Endothelial cell of umbilical vein (primary cell): ENCODE results near the gene NLGN1. TPM values are rescaled to one million over a fixed set of nuclear protein-coding genes. Genes with fewer than 3 reads are reported as not detected.

Source experiments
- BruUV-seq: library from RNA; stranded (reverse); fragments of 400-500 nt; replicated peaks from 2 replicates; lab custom pipeline; 2021; lab: Mats Ljungman, UMichigan
- CTCF ChIA-PET: fragments of 300-600, 350-600 bp; sonication (Branson Sonifier 250); formaldehyde crosslinking; loops from one replicate; lab custom pipeline; 2021; ENCODE audit warnings: antibody characterized with exemption, inconsistent platforms; lab: Charles Lee
- POLR2A ChIA-PET: fragments of 300-600, 350-600 bp; sonication (Branson Sonifier 250); formaldehyde crosslinking; loops from one replicate; lab custom pipeline; 2021; ENCODE audit warnings: antibody characterized with exemption, inconsistent platforms; lab: Charles Lee
- DNase-seq: peaks from one replicate; pipeline ENCODE4 v3.0.0-alpha.2; 2011; ENCODE audit warnings: low read depth, low spot score
- FAIRE-seq: peaks from 2 replicates; lab custom pipeline; 2011; peaks lifted over from hg19 to GRCh38; lab: Jason Lieb, UNC
- H2AFZ ChIP-seq: 2 replicates; pipeline ENCODE4 v1.6.0; 2012; ENCODE audit warnings: low read depth, low read length, control low read depth, inconsistent platforms
- H3K27ac ChIP-seq: 2 replicates; pipeline ENCODE4 v1.5.1; 2011; ENCODE audit warnings: low read depth, mild to moderate bottlenecking, control low read depth, low read length, moderate library complexity; ENCODE audit not compliant: insufficient read depth
- H3K27me3 ChIP-seq, 2 experiments: 2 replicates each; pipeline versions ENCODE4 v1.6.0 to v1.6.1; 2011; ENCODE audit warnings: low read length in 2 of 2, mixed read lengths in 1 of 2; ENCODE audit not compliant: control insufficient read depth in 2 of 2, insufficient read depth in 2 of 2
- H3K36me3 ChIP-seq, 2 experiments: 2 replicates in 1 of 2; 3 replicates in 1 of 2; pipeline ENCODE4 v1.5.1; 2011; ENCODE audit warnings: low read length in 2 of 2, mild to moderate bottlenecking in 1 of 2, moderate library complexity in 1 of 2; ENCODE audit not compliant: control insufficient read depth in 2 of 2, insufficient read depth in 2 of 2; ENCODE audit errors: extremely low read depth in 1 of 2
- H3K4me1 ChIP-seq: 3 replicates; pipeline ENCODE4 v1.5.1; 2011; ENCODE audit warnings: mild to moderate bottlenecking, low read length; ENCODE audit not compliant: control insufficient read depth, insufficient read depth; ENCODE audit errors: extremely low read depth
- H3K4me2 ChIP-seq: 2 replicates; pipeline ENCODE4 v1.6.1; 2011; ENCODE audit warnings: low read length, control low read depth, mixed read lengths; ENCODE audit not compliant: insufficient read depth
- H3K4me3 ChIP-seq, 3 experiments: fragments of 200-600 bp in 1 of 3; sonication (generic), shearing (Covaris generic) in 1 of 3; replicated peaks in 1 of 3; 2 replicates each; pipeline ENCODE4 v1.5.1; 2011 to 2016; ENCODE audit warnings: control low read depth in 3 of 3, low read length in 3 of 3, mild to moderate bottlenecking in 2 of 3, inconsistent platforms in 1 of 3, low read depth in 1 of 3, moderate library complexity in 1 of 3; ENCODE audit not compliant: insufficient read depth in 1 of 3
- H3K79me2 ChIP-seq: 2 replicates; pipeline ENCODE4 v1.6.0; 2012; ENCODE audit warnings: low read length, inconsistent platforms; ENCODE audit not compliant: control insufficient read depth, insufficient read depth
- H3K9ac ChIP-seq: replicated peaks from 2 replicates; pipeline ENCODE3; 2011; ENCODE audit warnings: low read length, control low read depth; ENCODE audit not compliant: insufficient read depth; ENCODE audit errors: extremely low read depth
- H3K9me1 ChIP-seq: replicated peaks from 3 replicates; pipeline ENCODE4 v1.6.0; 2011; ENCODE audit warnings: mild to moderate bottlenecking, low read length; ENCODE audit not compliant: control insufficient read depth, insufficient read depth; ENCODE audit errors: extremely low read depth
- H3K9me3 ChIP-seq: replicated peaks from 2 replicates; pipeline ENCODE4 v1.5.1; 2012; ENCODE audit warnings: low read length, inconsistent platforms; ENCODE audit not compliant: control insufficient read depth, insufficient read depth
- H4K20me1 ChIP-seq: replicated peaks from 2 replicates; pipeline ENCODE3; 2011; ENCODE audit warnings: mild to moderate bottlenecking, low read length; ENCODE audit not compliant: control insufficient read depth, insufficient read depth; ENCODE audit errors: extremely low read depth
- CTCF ChIP-seq, 2 donors: IDR thresholded peaks; 1 replicate in 1 of 2; 2 replicates in 1 of 2; pipeline ENCODE4 v1.5.1; 2011; ENCODE audit warnings: low read length in 2 of 2, mild to moderate bottlenecking in 2 of 2, moderate library complexity in 2 of 2, control low read depth in 1 of 2, inconsistent platforms in 1 of 2, low read depth in 1 of 2; ENCODE audit not compliant: insufficient read depth in 1 of 2; ENCODE audit errors: extremely low read depth in 1 of 2
- EZH2 ChIP-seq: IDR thresholded peaks from 2 replicates; pipeline ENCODE4 v1.6.1; 2012; ENCODE audit warnings: borderline replicate concordance, low read depth, mild to moderate bottlenecking, moderate library complexity, low read length, inconsistent platforms; ENCODE audit not compliant: severe bottlenecking
- FOS ChIP-seq: IDR thresholded peaks from 2 replicates; pipeline ENCODE4 v1.6.1; 2011; ENCODE audit warnings: mild to moderate bottlenecking, low read length, moderate library complexity, borderline replicate concordance; ENCODE audit not compliant: insufficient read depth
- GATA2 ChIP-seq: IDR thresholded peaks from 2 replicates; pipeline ENCODE4 v1.7.0; 2011; ENCODE audit warnings: low read depth, mild to moderate bottlenecking, moderate library complexity, mixed read lengths, low read length; ENCODE audit not compliant: insufficient read length, insufficient read depth
- JUN ChIP-seq: IDR thresholded peaks from 2 replicates; pipeline ENCODE4 v1.6.1; 2011; ENCODE audit warnings: borderline replicate concordance, low read depth; ENCODE audit not compliant: insufficient read length, insufficient read depth
- MAX ChIP-seq: IDR thresholded peaks from 2 replicates; pipeline ENCODE4 v1.6.1; 2011; ENCODE audit not compliant: insufficient read depth, insufficient read length
- MYC ChIP-seq: IDR thresholded peaks from one replicate; pipeline ENCODE4 v1.6.1; 2011; ENCODE audit warnings: mild to moderate bottlenecking, low read depth, low read length
- POLR2A ChIP-seq: IDR thresholded peaks from 2 replicates; pipeline ENCODE4 v1.6.1; 2012; ENCODE audit warnings: low read depth, mild to moderate bottlenecking, control low read depth, low read length
- POLR2AphosphoS5 ChIP-seq: IDR thresholded peaks from 2 replicates; pipeline ENCODE4 v1.6.1; 2012; ENCODE audit warnings: low read depth, mild to moderate bottlenecking, control low read depth, low read length, moderate library complexity; ENCODE audit not compliant: insufficient read depth
- dilution Hi-C: fragments of 300-500 bp; cut with MboI; formaldehyde crosslinking; loops from one replicate; pipeline ENCODE4 v1.15.0; 2019; ENCODE audit warnings: low sequenced_read_pairs; ENCODE audit not compliant: extremely low pct_ligation_motif_present
- intact Hi-C: fragments of 100-400 bp; cut with micrococcal nuclease; formaldehyde crosslinking; loops from one replicate; pipeline ENCODE4 v1.10.0; 2022
- polyA plus RNA-seq, 4 experiments: library from polyadenylated mRNA; depleted of rRNA in 3 of 4; stranded (reverse) in 3 of 4; unstranded in 1 of 4; fragments of >200 nt; gene quantifications; 2 replicates each; pipeline versions ENCODE4 v1.2.1 to v1.2.3, GENCODE V29; 2011 to 2012; ENCODE audit warnings: missing spikeins in 1 of 4
- total RNA-seq: library from RNA; stranded (reverse); gene quantifications from 2 replicates; pipeline ENCODE4 v1.2.3, GENCODE V29; 2021

The NLGN1 gene
- total and polyA plus RNA-seq, 2 donors (not counting 3 experiments of a cell fraction or from before 2014, with no cell fraction given), result 7.9 to 16.3 TPM

GRCh38 chr3:173599673-173600072 lies 202.1 kb downstream of the NLGN1 start:
- Histone ChIP-seq H3K9ac (no peak overlapping the region), H3K4me3 (no peak overlapping the region), H3K36me3 (no peaks in the 10 kb centered on the region), H3K9me1 (no peaks in the 10 kb centered on the region), H3K4me2 (no peak overlapping the region), H4K20me1 (no peaks in the 10 kb centered on the region), H3K9me3 (no peaks in the 10 kb centered on the region), H3K27me3 (no peaks in the 10 kb centered on the region), H3K79me2 (peaks cover 2% of the 10 kb centered on the region), H3K4me1 (no peaks in the 10 kb centered on the region), H2AFZ (no peak overlapping the region), H3K27ac (no peak overlapping the region)
- intact Hi-C loops (no loop called here), dilution Hi-C loops (no loop called here)
- TF ChIP-seq FOS (no peak), MAX (no peak), POLR2AphosphoS5 (no peak), EZH2 (no peak), CTCF (IDR thresholded peaks at IDR 0.05; ENCODE audit: extremely low read depth in 1 of 2, insufficient read depth in 1 of 2, low read depth in 1 of 2, low read length in 2 of 2) (no peak), POLR2A (no peak), GATA2 (no peak), JUN (no peak), MYC (no peak)
- FAIRE-seq (no peak), DNase-seq (no peak)
- BruUV-seq, result no TSS peak
- POLR2A ChIA-PET, result no interaction called here
- CTCF ChIA-PET, result no interaction called here
